HG02798 (cell line): Measurements from ENCODE around the gene CAMKMT.
A peak's percentile ranks its signal among the peaks of the same experiment; 100 is the strongest.
"Not testable (repeated sequence)": the region's sequence is repeated elsewhere in the genome, so short reads cannot be mapped to it uniquely, and the experiment has no call there.

Experiments
- ATAC-seq: cut with Tn5 transposase; IDR thresholded peaks from one replicate; pipeline ENCODE4 v1.9.1; 2021; ENCODE audit warnings: mild to moderate bottlenecking; ENCODE audit not compliant: unreplicated experiment, poor library complexity

Gene CAMKMT

DNA sequence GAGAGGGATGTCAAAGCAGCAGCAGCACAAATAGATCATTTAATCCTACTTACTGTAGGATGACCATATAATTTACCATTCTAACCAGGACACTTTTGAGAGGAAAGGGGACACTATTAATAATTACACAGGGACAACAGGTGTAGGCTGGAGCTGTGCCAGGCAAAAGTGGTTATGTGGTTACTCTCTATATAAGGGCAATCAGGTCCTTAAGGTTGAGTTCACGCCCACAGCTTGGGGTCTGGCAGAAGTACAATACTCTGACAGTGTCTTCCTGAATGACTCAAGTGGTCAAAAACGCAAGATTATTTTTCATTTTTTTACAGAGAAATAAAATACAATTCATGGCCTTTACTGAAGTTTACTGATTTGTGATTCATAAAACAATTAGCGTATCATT lies 3.2 kb upstream of the CAMKMT start:
- ATAC-seq: no peak

DNA sequence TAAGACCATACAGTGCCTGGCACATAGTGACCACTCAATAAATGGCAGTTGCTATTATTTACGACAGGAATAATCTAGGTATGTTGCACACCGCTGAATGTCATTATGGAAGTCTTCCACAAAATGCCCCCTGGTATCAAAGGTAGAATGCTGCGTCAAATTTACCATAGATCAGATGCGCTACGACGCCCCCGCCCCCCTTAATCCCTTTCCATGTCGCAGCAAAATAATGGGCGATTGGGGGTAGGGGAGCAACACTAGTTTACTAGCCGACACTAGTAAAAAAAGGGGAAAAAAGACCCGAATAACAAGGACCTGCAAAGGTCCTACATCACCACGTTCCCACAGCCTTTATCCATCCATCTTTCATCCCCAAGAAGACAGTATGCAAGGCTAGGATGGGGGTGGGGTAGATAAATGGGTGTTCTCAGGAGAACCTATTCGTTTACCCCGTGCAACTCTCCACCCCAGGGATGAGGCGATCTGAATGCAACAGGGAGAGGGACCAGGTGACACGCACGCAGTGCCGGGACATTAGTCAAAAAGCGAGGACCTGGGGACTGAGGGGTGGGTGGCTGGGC lies 908 bp upstream of the CAMKMT start:
- no peak for ATAC-seq

DNA sequence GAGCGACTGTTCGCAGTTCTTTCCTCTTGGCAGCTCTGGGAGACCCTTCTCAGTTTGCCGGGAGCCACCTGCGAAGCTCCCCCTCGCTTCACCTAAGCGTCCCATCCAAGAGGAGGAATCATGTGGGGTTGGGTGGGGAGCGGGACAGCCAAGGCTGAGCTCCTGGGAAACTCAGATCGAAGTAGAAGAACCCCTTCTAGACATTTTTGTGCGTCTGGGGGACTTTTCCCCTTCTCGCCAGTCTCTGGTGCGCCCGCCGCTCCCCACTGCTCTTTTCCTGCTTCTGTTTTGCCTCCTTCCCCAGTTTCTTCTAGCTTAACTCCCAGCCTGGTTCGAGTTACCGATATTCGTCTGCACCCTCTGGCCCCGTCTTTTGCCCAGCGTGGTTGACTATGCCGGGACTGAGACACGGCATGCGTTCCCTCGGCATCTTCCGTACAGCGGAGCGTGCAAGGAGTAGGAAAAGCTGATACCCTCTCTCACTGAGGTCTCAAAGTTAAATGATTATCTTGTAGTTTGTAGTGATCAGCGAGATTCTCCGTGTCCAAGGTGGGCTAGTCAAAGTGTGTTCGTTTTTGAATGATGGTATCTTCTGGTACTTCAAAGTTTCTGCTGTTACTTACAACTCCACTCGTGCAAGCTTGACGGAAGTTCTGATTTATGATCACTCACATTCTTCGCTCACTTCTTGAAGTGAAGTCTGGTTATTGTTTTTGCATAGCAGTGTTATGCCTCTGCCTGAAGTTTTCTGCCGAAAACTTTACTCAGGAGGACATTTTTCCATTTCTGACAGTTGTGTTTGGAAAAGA lies 664 bp downstream of the CAMKMT start:
- ATAC-seq: peak; percentile 28

DNA sequence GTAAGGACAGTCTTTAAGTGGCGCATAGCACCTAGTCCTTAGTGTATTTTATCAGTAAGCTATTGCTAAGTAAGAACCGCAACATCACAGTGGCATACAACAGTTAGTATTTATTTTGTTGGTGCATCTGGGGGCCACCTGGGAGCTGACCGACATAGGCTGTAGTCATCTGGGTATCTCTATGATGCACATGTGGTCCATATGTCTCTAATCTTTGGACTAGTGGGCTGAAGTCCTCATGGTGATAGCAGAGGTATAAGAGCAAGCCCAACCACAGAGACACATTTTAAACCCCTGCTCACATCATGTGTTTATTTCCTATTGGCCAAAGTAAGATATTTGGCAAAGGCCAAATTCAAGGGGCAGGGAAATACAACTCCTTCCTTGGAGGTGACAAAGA lies 2.9 kb downstream of the CAMKMT start:
- no peak for ATAC-seq

DNA sequence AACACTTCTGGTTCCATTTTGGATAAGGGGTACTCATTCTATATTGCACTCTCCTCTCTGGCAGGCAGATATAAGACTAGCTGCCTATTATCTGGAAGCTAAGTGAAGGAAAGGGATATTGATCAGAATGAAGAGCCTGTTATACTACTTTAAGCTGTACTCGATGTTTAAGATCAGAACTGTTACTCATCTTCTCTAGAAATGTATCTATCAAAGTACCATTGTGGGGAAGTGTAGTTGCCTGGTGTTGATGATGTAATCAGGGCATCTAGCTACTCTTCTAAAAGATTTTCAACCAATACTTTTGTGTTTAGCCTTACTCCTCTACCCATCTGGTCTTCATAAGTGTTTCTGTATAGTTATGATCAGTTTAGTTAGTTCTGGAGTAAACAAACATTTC lies 5.8 kb downstream of the CAMKMT start:
- no peak for ATAC-seq

DNA sequence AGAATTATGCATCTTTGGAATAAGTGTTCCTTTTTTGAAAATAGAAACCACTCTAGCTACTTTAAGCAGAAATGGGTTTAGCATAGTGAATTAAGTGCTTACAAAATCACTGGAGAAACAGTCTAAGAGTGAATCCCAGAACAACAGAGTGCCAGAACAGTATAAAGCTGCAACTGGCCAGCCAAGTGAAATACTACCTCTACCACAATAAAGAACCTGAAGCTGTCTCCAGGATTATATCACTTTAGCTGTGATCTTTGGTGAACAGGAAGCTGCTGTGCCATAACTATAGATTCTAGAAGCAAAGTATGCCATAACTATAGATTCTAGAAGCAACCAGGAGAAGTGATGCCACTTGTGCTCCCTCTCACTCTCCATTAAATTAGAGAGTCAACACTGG lies 7.6 kb downstream of the CAMKMT start:
- no peak for ATAC-seq

DNA sequence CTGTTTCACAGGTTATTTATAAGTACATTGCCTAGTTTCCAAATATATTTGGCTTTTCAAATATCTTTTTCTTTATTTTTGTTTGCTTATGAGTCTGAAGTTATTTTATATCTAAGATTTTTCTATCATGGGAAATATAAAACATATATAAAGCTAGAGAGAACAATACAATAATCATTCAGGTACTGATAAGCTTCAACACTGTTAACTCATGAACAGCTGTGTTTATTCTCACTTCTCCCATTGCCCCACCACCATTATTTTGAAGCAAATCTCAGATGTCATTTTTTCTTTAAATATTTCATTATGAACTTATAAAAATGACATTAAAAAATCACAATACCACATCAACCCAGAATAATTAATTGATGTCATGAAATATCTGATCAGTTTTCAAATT lies 9.7 kb downstream of the CAMKMT start:
- ATAC-seq: no peak

DNA sequence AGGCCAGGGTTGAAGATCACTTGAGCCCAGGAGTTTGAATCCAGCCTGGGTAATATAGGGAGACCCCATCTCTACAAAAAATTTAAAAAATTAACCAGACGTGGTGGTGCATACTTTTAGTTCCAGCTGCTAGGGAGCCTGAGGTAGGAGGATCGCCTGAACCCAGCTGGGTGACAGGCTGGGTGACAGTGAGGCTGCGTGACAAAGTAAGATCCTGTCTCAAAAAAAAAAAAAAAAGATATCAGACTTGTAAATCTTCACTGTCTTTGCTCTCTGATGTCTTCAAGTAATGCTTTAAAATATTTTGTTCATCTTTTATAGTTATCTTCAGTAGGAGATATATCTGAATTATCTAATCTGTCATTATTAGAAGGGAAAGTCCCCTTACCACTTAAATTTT lies 10.5 kb downstream of the CAMKMT start:
- ATAC-seq: no peak

DNA sequence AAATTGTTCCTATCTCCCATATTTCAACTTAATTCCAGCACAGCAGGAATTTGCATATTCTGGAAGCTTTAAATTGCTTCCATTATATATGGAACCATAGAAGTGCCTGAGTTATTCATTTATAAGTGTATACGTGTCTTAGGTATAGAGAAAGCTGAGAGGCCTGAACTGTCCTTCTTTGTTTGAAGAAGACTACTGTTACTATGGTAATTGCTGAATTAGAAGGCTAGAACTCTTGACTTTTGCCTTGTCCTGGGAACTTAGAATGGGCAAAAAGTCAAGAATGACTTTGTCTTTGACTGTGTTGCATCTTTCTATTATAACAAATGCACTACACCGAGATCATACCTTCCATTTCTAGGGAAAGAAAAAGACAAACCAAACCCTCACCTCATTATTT lies 15.7 kb downstream of the CAMKMT start:
- ATAC-seq: no peak

DNA sequence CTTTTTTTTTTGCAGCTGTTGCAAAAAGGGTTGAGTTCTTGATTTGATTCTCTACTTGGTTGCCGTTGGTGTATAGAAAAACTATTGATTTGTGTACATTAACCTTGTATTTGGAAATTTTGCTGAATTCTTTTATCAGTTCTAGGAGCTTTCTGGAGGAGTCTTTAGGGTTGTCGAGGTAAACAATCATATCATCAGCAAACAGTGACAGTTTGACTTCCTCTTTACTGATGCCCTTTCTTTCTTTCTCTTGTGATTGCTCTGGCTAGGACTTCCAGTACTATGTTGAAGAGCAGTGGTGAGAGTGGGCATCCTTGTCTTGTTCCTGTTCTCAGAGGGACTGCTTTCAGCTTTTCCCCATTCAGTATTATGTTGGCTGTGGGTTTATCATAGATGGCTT lies 23.5 kb downstream of the CAMKMT start:
- ATAC-seq: not testable (repeated sequence)

DNA sequence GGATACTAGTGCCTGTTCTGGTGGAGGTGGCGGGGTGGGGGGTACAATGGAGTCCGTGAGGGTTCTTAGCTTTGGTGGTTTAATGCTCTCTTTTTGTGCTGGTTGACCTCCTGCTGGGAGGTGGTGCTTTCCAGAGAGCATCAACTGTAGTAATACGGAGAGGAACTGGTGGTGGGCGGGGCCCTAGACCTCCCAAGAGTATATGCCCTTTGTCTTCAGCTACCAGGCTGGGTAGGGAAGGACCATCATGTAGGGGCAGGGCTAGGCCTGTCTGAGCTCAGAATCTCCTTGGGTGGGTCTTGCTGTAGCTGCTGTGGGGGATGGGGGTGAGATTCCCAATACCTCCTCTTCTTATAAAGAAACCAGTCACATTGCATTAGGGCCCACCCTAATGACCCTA lies 27.1 kb downstream of the CAMKMT start:
- no peak for ATAC-seq

DNA sequence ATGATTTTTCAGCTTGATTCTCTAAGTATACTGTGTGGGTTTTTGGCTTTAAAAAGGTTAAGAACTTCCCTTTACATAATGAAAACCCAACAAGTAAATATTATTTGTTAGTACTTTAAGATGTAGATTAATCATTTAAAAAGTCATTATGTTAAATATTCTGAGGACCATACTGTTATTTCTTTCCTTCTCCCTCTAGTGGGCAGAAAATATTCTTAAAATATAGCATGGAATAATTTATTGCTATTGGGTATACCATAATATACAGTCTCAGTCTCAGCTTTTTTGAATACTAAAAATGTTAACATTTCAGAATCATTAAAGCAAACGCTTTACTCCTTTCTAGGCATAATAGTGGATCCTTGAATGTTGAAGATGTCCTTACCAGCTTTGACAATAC lies 28.1 kb downstream of the CAMKMT start:
- no peak for ATAC-seq

DNA sequence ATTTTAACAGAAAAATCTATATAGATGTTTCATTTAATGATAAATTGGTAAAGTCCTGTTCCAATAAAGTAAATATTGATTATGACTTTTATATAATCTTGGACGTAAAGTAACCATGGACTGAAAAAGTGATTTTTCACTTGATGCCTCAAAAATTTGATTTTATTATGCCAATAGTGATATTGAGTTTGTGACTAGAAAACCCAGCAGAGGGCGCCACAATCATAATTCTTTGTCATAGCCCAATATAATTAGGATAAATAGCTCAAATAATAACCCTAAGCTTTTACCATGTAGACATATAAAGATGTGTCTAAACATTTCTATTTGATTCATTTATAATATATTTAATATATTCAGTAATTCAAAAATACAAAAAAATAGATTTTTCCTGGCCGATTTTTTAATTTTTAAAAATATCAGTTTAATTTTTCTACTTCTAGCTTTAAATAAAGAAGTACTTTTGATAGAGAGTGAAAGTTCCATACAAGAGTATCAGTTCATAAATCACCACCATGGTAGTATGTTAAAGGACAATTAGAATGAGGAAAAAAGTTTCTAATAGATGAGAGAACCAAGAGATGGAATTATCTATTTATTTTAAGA lies 30.7 kb downstream of the CAMKMT start:
- ATAC-seq: no peak

DNA sequence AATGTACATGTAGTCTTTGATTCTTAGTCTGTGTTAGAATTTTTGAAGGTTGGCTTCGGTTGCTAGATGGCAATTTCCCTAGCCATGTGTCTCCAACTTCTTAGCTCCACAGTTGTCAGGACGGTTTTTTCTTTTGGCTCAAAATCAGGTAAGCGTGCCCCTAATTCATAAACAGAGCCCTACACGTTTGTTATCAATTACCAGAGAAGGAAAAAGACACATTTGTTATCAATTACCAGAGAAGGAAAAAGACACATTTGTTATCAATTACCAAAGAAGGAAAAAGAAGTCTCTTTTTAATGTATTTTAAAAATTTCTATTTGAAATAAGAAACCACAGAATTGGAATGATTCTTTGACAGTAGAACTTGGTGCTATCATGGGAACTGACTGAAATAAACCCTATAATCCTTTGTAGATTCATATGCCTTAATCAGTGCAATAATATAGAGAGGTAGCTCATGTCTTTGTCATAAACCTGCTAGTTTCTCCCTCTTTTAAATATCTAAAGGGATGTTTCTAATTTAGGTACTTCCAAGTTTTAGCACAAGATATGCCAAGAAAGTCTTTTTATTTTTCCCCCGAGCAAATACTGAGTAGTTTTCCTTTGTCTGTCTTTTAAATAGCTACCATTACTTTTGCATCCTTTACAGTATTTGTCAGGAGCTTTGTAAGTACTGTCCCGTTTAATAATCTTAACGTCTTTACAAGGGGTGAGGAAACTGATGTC lies 35.9 kb downstream of the CAMKMT start:
- ATAC-seq: no peak

DNA sequence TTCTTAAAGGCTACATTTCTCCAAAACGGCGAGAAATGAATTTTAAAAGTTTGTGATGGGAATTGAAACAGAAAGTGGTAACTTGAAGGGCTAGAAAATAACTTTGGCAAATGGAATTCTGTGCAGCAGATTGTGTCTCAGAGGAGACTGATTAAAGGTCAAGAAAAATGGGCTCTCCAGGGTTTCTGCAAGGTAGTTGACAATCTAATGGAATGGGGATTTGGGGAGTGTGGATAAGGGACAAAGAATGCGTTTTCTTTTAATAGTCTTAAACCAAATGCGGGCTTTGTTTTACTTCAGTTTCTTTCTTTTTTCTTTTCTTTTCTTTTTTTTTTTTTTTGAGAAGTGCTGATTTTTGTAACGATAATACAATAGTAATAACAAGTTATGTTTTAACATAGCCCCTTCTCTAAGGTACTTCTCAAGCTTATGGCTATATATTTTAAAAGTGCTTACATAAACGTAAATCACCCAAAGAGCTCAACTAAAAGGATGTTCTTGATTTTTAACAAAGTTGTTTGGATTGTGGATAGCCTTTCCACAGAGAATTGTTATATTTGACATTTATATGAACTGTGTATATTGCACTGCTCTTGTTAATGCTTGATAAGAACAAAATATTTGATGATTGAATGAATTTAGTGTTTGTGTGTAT lies 36.6 kb downstream of the CAMKMT start:
- no peak for ATAC-seq

DNA sequence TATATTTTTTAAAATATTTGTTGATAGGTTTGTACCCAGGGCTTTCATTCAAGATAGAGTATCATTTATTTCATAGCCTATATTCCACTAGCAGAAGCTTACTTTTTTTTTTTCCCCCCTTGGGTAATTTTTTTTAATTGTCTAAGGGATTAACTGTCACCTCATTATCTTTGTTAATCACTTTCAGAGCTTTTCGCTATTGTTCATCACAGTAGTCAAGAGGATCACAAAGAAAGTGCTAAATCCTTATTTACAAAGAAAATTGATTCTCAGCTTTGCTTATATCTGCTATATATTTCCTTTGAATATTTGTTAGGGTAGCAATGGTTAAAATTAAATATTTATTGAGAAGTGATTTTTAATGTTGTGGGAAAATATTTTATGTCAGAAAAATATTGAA lies 59.0 kb downstream of the CAMKMT start:
- no peak for ATAC-seq

DNA sequence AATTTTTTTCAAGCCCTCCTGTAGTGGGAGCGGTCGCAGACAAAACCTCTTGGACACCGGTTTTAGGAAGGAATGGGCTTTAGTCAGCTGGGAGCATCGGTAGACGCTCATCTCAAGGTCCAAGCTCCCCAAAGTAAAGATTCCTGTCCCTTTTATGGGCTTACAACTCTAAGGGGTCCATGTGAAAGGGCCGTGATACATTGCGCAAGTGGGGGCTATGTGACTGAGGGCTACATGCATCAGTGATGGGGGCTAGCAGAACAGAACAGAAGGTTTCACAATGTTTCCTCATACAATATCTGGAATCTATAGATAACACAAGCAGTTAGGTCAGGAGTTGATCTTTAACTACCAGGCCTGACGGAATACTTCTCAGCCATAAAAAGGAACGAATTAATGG lies 62.5 kb downstream of the CAMKMT start:
- no peak for ATAC-seq

DNA sequence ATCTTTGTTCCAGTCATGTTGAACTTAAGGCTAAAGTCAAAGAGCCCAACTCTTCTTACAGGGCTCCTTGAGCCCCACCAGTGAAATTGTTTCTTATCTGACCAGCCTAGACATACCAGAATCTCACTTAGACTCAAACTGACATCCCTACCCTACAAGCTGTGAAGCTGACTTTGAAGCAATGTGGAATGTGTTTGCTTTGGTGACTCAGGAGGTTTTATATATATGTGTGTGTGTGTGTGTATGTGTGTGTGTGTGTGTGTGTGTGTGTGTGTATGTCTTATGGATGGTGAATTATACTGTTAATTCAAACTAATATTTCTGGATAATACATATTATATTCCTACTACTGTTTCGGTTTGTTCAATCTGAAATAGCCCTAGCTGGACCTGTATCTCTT lies 67.3 kb downstream of the CAMKMT start:
- no peak for ATAC-seq

DNA sequence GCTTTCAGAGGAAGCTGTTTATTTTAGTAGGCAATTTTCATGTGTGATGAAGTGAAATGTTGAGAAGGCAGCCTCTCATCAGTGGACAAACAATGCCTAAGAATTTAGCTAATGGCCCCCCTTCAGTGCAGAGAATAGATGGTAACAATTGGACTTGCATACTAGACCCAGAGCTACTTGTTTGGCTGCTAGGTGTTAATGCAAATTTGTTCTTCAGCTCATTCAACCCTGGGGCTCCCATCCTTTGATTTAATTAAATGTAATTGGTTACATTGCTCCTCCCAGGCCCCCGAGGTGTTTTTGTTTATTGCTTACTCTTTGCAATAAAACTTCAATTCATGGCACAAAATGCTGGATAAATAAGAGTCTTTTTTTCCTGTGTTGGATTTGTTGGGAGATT lies 68.6 kb downstream of the CAMKMT start:
- ATAC-seq: no peak

DNA sequence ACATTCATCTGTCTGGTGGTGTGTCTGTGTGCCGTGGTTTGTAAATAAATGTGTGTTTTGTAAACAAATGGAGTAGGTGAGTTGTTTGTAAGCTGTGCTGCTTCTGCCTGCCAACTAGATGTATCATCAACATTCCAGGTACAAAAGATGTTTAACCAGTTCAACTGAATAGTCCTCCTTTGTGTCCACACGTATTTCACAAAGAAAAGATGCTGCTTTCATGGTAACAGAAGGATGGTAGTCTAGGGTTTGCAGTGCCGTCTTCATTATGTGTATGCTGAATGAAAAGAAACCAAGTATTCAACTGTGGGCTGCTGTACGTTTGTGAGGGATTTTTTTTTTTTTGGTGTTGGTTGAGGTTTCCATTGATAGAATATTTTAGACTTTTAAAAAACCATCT lies 72.1 kb downstream of the CAMKMT start:
- no peak for ATAC-seq

DNA sequence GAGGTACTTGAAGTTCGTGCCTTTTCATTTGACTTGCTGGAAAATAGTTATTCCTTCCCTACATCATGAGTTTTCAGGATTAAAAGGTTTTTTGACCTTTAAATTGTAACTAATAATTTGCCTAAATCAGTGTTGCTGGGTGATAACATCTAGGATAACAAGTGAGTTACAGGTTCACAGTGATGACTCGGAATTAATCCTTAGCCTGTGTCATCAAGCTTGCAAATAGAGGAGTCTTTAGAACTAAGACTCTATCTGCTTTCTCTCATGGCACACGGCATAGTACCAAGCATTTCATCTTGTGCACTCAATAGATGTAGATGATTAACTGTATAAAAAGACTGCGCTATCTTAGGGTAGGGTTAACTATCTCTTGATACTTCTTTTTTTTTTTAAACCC lies 79.5 kb downstream of the CAMKMT start:
- ATAC-seq: no peak
